Activated naive CD4-positive, alpha-beta T cell treated with anti-CD3 and anti-CD28 coated beads, Interleukin-2, amount 50 U/mL, for 24 hours (primary cell): ENCODE data around the gene GPN2.
A peak's percentile ranks its signal among the peaks of the same experiment; 100 is the strongest.
"Not testable (repeated sequence)": the region's sequence is repeated elsewhere in the genome, so short reads cannot be mapped to it uniquely, and the experiment has no call there.

ENCODE experiments used
- H3K27ac Mint-ChIP-seq: one replicate; pipeline ENCODE4 v1.8.0; 2021; ENCODE audit warnings: mild to moderate bottlenecking, mixed read lengths
- H3K27me3 Mint-ChIP-seq: one replicate; pipeline ENCODE4 v1.8.0; 2021; ENCODE audit warnings: mixed read lengths
- H3K36me3 Mint-ChIP-seq: one replicate; pipeline ENCODE4 v1.8.0; 2021; ENCODE audit warnings: mixed read lengths
- H3K4me1 Mint-ChIP-seq: one replicate; pipeline ENCODE4 v1.8.0; 2021; ENCODE audit warnings: mixed read lengths
- H3K4me3 Mint-ChIP-seq: one replicate; pipeline ENCODE4 v1.8.0; 2021; ENCODE audit warnings: mild to moderate bottlenecking, mixed read lengths
- H3K9me3 Mint-ChIP-seq: one replicate; pipeline ENCODE4 v1.8.0; 2021; ENCODE audit warnings: mixed read lengths

Gene GPN2

GRCh38 chr1:26854906-26855305, 35.2 kb downstream of the GPN2 start:
- H3K36me3 Mint-ChIP-seq = peaks cover 16% of the 10 kb centered on the region
- H3K9me3 Mint-ChIP-seq = no peaks in the 10 kb centered on the region
- no peaks in the 10 kb centered on the region for H3K27me3 Mint-ChIP-seq
- no peaks in the 10 kb centered on the region for H3K4me1 Mint-ChIP-seq
- no peak overlapping the region for H3K4me3 Mint-ChIP-seq
- no peak overlapping the region for H3K27ac Mint-ChIP-seq

- Mint-ChIP-seq H3K27me3 (no peaks in the 10 kb centered on the region), H3K4me3 (no peak overlapping the region), H3K36me3 (peaks cover 16% of the 10 kb centered on the region), H3K9me3 (no peaks in the 10 kb centered on the region), H3K27ac (no peak overlapping the region), H3K4me1 (no peaks in the 10 kb centered on the region)
Measured at GRCh38 chr1:26853600-26853999, 36.5 kb downstream of the GPN2 start.

GRCh38 chr1:26853156-26853555, 36.9 kb downstream of the GPN2 start:
- Mint-ChIP-seq H3K9me3 (no peaks in the 10 kb centered on the region), H3K36me3 (peaks cover 16% of the 10 kb centered on the region), H3K27ac (no peak overlapping the region), H3K27me3 (no peaks in the 10 kb centered on the region), H3K4me1 (no peaks in the 10 kb centered on the region), H3K4me3 (no peak overlapping the region)

GRCh38 chr1:26852701-26853100, 37.4 kb downstream of the GPN2 start:
- Mint-ChIP-seq H3K9me3 (no peaks in the 10 kb centered on the region), H3K27ac (no peak overlapping the region), H3K4me1 (no peaks in the 10 kb centered on the region), H3K36me3 (peaks cover 16% of the 10 kb centered on the region), H3K27me3 (no peaks in the 10 kb centered on the region), H3K4me3 (no peak overlapping the region)

- Mint-ChIP-seq H3K36me3 (peaks cover 18% of the 10 kb centered on the region), H3K9me3 (no peaks in the 10 kb centered on the region), H3K4me3 (no peak overlapping the region), H3K4me1 (no peaks in the 10 kb centered on the region), H3K27me3 (no peaks in the 10 kb centered on the region), H3K27ac (no peak overlapping the region)
Measured at GRCh38 chr1:26851106-26851684, 38.9 kb downstream of the GPN2 start.

GRCh38 chr1:26848941-26849774, 40.9 kb downstream of the GPN2 start:
- Mint-ChIP-seq H3K36me3 (peaks cover 16% of the 10 kb centered on the region), H3K9me3 (no peaks in the 10 kb centered on the region), H3K4me3 (no peak overlapping the region), H3K27ac (no peak overlapping the region), H3K27me3 (no peaks in the 10 kb centered on the region), H3K4me1 (no peaks in the 10 kb centered on the region)

- Mint-ChIP-seq H3K27me3 (no peaks in the 10 kb centered on the region), H3K9me3 (no peaks in the 10 kb centered on the region), H3K27ac (no peak overlapping the region), H3K4me1 (no peaks in the 10 kb centered on the region), H3K4me3 (no peak overlapping the region), H3K36me3 (peaks cover 16% of the 10 kb centered on the region)
Measured at GRCh38 chr1:26848499-26848898, 41.6 kb downstream of the GPN2 start.

GRCh38 chr1:26847826-26848225, 42.3 kb downstream of the GPN2 start:
- not testable (repeated sequence) for H3K4me3 Mint-ChIP-seq, H3K27ac Mint-ChIP-seq, H3K9me3 Mint-ChIP-seq, H3K27me3 Mint-ChIP-seq, H3K4me1 Mint-ChIP-seq
- peaks cover 14% of the 10 kb centered on the region for H3K36me3 Mint-ChIP-seq

- Mint-ChIP-seq H3K9me3 (no peaks in the 10 kb centered on the region), H3K4me1 (no peaks in the 10 kb centered on the region), H3K4me3 (no peak overlapping the region), H3K27me3 (no peaks in the 10 kb centered on the region), H3K27ac (no peak overlapping the region), H3K36me3 (peaks cover 4% of the 10 kb centered on the region)
Measured at GRCh38 chr1:26844424-26845196, 45.5 kb downstream of the GPN2 start.

GRCh38 chr1:26839779-26840178, 50.3 kb downstream of the GPN2 start:
- Mint-ChIP-seq H3K36me3 (peaks cover 10% of the 10 kb centered on the region), H3K27ac (no peak overlapping the region)

GRCh38 chr1:26839339-26839722, 50.8 kb downstream of the GPN2 start:
- Mint-ChIP-seq H3K27me3 (no peaks in the 10 kb centered on the region), H3K4me3 (no peak overlapping the region), H3K4me1 (peaks cover 7% of the 10 kb centered on the region), H3K27ac (no peak overlapping the region), H3K36me3 (peaks cover 12% of the 10 kb centered on the region), H3K9me3 (no peaks in the 10 kb centered on the region)

More at GRCh38 chr1:26839779-26840178, 50.3 kb downstream of the GPN2 start:
- no peaks in the 10 kb centered on the region for H3K9me3 Mint-ChIP-seq
- no peak overlapping the region for H3K4me3 Mint-ChIP-seq
- H3K27me3 Mint-ChIP-seq = no peaks in the 10 kb centered on the region
- peaks cover 3% of the 10 kb centered on the region for H3K4me1 Mint-ChIP-seq

- peak overlapping the region; percentile 51 for H3K27ac Mint-ChIP-seq
- H3K9me3 Mint-ChIP-seq = no peaks in the 10 kb centered on the region
- no peaks in the 10 kb centered on the region for H3K27me3 Mint-ChIP-seq
- peaks cover 16% of the 10 kb centered on the region for H3K36me3 Mint-ChIP-seq
- H3K4me3 Mint-ChIP-seq = no peak overlapping the region
- peaks cover 13% of the 10 kb centered on the region for H3K4me1 Mint-ChIP-seq
Measured at GRCh38 chr1:26838474-26839338, 51.4 kb downstream of the GPN2 start.

- not testable (repeated sequence) for H3K27me3 Mint-ChIP-seq, H3K9me3 Mint-ChIP-seq, H3K4me3 Mint-ChIP-seq, H3K27ac Mint-ChIP-seq
- H3K4me1 Mint-ChIP-seq = peaks cover 24% of the 10 kb centered on the region
- H3K36me3 Mint-ChIP-seq = peaks cover 19% of the 10 kb centered on the region
Measured at GRCh38 chr1:26837665-26838064, 52.4 kb downstream of the GPN2 start.

GRCh38 chr1:26833432-26834405, 56.4 kb downstream of the GPN2 start:
- Mint-ChIP-seq H3K36me3 (peaks cover 20% of the 10 kb centered on the region), H3K27me3 (no peaks in the 10 kb centered on the region), H3K9me3 (no peaks in the 10 kb centered on the region), H3K27ac (peak overlapping the region; percentile 91), H3K4me3 (peak overlapping the region; percentile 78), H3K4me1 (peaks cover 61% of the 10 kb centered on the region)
